GM20431 (cell line): Measurements from ENCODE around the gene LRP8.
"Not testable (repeated sequence)": the region's sequence is repeated elsewhere in the genome, so short reads cannot be mapped to it uniquely, and the experiment has no call there.

ENCODE experiments used
- in situ Hi-C: fragments of 300-500 bp; cut with MseI, MboI; formaldehyde crosslinking; loops from one replicate; pipeline ENCODE4 v1.15.0; 2020; ENCODE audit warnings: low sequenced_read_pairs; ENCODE audit not compliant: unreplicated experiment

The LRP8 gene

DNA sequence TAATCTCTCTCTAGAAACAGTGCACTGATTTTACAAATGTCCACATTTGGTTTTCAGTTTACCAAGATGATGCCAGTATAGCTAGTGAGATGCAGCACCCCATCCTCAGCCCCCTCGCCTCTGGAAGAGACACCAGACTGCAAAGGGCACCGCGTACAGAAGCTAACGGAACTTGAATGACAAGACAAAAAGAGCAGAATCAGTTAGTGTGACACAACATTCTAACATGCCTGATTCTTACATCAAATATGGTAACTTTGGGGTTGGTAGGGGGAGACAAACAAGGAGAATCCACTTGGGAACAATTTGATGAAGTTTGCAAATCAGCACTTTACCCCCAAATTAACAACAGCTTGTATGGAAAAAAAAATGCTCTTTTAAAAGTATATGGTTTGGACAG, 85.5 kb downstream of the LRP8 start:
- in situ Hi-C loops = no loop called here

DNA sequence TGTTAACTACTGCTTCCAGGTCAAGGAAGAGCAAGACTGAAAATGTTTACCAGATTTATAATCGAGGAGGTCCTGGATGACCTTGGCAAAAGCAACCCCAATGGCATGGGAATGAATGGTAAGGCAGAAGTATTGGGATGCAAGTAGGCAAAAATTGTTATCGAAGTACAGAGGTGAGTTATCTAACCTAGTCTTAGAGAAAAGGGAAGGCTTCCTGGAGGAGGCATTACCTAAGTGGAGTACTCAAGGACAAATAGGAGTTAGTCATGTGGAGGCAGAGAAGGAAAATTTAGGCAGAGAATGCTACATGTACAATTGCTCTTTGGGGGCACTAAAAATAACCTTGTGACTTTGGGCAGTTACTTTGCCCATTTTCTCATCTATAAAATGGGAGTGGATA, 86.0 kb downstream of the LRP8 start:
- in situ Hi-C loops = no loop called here

DNA sequence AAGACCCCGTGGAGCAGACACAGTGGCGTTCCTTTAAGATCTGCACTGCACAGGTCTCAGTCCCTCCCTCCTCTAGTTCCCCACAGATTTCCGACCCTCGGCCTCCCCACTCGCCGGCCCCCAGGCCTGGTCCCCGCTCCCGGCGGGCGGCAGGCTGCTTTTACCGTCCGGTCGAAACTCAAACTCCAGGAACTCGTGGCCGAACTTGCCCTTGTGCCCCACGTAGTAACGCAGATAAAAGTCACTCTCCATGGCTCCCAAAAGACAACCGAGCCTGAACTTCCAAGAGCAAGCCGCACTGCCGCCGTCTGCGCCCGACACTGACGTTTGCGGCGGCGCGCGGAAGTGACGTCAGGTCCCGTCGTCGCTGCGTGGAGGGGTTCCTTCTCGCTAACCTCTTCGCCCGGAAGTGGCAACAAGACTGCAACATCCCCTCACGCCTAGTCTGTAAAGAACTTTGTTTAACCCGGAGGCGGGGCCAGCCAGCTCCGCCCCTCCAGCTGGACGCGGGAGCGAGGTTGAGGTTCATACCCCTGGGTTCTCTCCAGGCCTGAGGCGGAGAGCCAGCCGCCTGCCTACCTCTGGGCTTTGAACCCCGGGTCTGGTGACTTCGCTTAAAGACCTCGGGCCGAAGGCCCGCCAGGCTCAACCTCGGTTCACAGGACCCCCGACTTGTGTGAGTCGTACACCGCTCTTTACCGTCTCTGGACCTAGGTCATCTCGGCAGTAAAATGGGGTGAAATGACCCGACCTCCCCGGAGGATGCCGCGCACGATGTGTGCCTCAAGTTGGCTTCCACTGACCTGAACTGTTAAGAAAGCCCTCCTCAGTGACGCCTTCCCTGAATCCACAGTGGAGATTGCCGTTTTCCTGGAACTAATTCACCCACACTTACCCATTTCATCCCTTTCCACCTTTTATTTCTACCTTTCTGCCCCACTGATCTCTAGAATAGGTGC, 89.4 kb downstream of the LRP8 start, which contains the start of gene MAGOH:
Gene MAGOH, minus strand, starts transcription at position 322 of the 959 bp plus-strand sequence. Its CDS starts 70 bp downstream, at position 252.
- in situ Hi-C loops = no loop called here

DNA sequence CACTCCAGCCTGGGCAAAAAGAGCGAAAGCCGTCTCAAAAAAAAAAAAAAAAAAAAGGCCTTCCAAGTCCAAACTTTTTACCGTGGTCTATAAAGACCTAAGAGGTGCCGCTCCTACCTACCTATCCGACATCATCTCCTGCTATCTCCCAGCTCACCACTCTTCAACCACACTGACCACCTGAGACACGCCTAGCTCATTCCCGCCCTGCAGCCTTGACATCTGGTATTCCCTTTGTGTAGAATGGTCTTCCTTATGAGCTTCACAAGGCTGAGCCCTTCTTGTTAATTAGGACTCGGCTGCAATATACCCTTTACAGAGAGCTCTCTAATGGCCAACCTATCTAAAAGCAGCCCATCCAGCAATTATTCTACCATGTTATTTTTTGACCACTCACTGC, 90.2 kb downstream of the LRP8 start:
- in situ Hi-C loops = no loop called here

DNA sequence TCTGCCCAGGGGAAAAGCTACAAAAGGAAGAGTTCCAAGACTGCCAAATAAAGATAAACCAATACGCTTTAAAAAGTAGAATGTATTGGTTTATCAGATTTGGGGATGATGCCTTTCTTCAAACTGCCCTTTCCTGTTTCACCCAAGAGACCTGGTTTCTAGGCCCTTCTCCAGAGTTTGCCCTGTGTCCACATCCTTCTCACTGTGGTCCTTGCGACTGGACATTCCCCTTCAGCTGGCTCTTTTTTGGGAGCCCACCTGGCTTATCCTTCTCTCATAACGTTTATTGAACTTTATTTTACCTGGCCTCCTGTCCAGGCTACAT, 106.9 kb downstream of the LRP8 start:
- in situ Hi-C loops = no loop called here

DNA sequence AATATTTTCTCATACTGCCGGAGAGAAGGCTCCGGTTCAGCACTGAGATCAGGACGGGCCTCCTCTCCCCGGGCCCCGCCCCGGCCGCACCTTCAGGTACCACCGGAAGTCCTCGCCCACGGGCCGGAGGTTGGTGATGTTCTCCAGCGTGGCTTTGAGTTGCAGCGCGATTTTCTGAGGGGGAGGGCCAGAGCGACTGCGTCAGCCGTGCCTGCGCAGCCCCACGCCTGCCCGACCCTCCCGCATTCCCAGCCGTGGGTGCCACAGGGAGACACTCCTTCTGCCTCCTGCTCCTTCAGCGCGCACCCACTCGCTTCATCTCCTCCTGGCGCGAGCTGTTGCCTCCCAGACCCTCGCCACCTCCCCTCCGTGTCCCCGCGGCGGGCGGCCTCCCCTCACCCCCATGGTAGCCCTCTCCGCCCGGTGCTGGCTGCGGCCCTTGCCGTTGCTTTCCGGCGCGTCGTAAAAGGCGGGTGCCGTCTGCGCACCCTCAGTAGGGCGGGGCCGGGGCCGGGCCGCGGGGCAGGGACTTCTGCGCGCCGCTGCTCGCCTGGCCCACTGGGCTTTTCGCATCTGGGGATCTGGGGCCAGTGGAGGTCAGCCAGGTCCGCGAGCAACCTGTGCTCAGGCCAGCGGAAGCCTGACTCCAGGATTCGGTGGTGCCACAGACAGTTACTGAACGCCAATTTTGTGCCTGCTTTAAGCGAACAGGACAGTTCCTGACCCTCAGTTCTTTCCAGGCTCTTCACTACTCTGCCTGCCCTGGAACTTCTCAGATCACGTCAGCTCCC, 107.5 kb downstream of the LRP8 start, which contains the start of gene CZIB:
Gene CZIB, minus strand, starts transcription at position 464 of the 791 bp plus-strand sequence. Its CDS starts 59 bp downstream, at position 405.
- in situ Hi-C loops = no loop called here

DNA sequence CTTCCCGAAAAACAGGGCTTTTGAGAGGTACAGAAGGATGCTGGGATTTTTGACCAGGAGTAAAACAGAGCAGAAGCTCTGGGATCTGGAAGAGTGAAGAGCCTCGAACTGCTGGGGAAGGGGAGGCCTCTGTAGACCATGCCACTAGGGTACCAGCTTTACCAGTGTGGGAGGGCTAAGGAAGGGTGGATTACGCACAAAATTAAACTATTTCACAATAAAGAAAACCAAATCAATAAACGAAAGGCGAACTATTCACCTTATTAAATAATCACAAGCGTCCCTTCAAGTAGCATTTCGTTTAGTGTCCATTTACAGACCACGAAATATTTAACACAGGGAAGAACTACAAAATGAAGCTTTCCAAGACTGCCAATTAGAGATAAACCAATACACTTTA, 108.2 kb downstream of the LRP8 start:
- in situ Hi-C loops = no loop called here

DNA sequence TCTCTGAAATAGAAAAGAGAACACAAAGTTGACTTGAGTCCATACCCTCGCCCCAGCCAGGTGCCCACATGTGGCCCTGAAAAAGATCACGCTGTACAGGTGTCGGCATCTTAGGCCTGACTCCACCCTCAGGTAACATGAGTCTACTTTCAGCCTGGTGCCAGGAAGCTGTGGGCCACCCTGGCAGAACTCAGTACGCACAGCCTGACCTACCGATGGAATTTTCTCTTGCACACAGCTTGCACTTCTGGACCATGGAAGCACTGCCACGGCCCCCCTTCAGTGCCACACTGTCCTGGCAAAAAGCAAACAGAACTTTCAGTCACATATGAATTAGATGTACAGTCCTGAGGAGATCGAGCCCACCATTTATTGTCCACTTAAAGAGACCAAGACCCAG, 109.7 kb downstream of the LRP8 start:
- in situ Hi-C loops = no loop called here

DNA sequence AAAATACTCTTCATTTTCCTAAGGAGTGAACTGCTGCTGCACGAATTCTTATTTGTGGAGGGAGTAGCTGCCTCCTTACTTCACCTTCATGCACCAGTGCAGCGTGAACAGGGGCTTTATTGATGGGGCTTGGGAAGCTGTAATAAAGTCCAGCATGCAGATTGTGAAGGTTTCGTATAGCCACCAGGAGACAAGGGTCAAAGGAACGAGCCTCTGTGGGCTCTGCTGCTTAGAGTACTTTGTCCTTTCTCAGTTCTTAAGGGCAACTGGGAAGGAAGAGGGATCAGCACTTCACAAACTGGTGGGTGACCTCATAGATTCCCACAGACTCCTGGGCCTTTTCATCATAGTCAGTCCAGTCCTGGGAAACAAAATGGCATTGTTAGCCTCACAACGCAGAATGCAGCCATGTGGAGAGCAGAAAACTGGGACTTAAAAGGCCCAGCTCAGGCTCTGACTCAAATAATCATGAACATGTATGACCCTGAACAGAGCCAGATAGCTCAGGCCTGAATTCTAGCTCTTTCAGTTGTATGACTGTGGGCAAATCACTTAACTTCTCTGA, 113.4 kb downstream of the LRP8 start:
- in situ Hi-C loops = no loop called here

DNA sequence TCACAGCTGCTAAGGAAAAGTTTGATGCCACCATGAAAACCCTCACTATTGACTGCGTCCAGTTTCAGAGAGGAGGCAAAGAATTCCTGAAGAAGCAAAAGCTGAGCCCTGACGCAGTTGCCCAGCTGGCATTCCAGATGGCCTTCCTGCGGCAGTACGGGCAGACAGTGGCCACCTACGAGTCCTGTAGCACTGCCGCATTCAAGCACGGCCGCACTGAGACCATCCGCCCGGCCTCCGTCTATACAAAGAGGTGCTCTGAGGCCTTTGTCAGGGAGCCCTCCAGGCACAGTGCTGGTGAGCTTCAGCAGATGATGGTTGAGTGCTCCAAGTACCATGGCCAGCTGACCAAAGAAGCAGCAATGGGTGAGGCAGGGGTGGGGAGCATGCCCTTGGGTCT, 116.9 kb downstream of the LRP8 start:
- in situ Hi-C loops = no loop called here

DNA sequence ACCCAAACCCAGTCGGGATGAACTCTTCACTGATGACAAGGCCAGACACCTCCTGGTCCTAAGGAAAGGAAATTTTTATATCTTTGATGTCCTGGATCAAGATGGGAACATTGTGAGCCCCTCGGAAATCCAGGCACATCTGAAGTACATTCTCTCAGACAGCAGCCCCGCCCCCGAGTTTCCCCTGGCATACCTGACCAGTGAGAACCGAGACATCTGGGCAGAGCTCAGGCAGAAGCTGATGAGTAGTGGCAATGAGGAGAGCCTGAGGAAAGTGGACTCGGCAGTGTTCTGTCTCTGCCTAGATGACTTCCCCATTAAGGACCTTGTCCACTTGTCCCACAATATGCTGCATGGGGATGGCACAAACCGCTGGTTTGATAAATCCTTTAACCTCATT, 117.5 kb downstream of the LRP8 start:
- in situ Hi-C loops = no loop called here

DNA sequence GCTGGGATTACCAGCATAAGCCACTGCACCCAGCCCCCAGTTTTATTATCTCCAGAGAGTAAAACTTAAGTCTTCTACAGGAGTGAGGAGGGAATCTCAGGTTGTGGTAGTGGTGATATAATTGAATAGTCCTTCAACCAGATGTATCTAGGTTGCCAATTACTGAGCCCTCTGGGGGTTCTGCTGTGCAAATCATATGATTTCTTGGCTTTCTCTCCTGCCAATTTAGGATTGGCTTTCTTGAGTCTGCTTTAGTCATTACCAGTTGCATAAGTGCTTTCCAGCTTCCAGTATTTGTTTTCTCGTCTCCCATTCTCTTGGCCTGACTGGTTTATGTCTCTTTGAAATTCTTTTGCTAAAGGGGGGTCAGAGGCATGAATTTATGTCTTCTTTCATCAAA, 120.1 kb downstream of the LRP8 start:
- in situ Hi-C loops = no loop called here

DNA sequence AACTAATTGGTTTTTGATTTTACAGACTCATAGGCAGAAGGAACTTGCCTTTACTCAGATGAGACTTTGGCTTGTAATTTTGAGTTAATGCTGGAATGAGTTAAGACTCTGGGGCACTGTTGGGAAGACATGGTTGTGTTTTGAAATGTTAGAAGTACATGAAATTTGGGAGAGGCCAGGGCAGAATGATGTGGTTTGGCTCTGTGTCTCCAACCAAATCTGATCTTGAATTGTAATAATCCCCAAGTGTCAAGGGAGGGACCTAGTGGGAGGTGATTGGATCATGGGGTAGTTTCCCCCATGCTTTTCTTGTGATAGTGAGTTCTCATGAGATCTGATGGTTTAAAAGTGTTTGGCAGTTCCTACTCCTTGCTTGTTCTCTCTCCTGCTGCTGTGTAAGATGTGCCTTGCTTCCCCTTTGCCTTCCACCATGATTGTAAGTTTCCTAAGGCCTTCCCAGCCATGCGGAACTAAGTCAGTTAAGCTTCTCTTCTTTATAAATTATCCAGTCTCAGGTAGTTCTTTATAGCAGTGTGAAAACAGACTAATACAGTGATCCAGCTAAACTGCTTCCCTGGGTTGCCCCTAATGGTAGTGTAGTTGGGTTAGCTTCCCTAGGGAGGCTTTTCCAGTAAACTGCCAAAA, 121.0 kb downstream of the LRP8 start:
- in situ Hi-C loops = no loop called here

DNA sequence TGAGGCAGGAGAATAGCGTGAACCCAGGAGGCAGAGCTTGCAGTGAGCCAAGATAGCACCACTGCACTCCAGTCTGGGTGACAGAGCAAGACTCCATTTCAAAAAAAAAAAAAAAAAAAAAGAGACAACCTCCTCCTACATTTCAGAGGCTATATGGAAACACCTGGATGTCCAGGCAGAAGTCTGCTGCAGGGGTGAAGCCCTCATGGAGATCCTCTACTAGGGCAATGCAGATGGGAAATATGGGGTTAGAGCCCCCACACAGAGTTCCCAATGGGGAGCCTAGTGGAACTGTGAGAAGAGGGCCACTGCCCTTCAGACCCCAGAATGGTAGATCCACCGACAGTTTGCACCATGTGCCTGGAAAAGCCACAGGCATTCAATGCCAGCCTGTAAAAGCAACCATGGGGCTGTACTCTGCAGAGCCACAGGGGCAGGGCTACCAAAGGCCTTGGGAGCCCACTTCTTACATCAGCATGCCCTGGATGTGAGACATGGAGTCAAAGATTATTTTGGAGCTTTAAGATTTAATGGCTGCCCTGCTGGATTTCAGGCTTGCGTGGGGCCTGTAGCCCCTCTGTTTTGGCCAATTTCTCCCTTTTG, 121.7 kb downstream of the LRP8 start:
- in situ Hi-C loops = not testable (repeated sequence)

DNA sequence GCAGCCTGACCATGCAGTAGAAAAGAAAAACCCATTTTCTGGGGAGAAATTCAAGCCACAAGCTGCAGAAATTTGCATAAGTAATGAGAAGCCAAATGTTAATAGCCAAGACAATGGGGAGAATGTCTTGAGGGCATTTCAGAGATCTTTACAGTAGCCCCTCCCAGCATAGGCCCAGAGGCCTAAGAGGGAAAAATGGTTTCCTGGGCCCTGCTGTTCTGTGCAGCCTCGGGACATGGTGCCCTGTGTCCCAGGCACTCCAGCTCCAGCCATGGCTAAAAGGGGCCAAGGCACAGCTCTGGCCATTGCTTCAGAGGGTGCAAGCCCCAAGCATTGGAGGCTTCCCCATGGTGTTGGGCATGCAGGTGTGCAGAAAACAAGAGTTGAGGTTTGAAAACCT, 122.4 kb downstream of the LRP8 start:
- in situ Hi-C loops = not testable (repeated sequence)

DNA sequence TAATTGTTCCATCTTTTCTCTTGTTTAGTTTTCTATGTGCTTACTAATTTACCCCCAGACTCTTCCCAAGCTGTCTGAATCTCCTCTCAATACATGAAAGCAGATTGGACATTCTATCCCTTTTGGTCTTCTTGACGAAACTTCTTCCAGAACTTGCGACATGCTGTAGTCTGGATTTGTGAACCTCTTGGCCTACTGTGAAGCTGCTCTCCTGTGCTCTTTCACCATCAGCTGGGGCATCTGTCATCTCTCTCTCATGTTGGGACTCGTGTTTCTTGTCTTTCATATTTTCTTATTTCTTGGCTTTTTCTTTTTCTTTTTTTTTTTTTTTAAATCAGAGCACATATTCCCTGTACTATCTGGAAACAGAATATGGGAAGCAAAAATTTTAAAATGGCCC, 124.4 kb downstream of the LRP8 start:
- in situ Hi-C loops = no loop called here

DNA sequence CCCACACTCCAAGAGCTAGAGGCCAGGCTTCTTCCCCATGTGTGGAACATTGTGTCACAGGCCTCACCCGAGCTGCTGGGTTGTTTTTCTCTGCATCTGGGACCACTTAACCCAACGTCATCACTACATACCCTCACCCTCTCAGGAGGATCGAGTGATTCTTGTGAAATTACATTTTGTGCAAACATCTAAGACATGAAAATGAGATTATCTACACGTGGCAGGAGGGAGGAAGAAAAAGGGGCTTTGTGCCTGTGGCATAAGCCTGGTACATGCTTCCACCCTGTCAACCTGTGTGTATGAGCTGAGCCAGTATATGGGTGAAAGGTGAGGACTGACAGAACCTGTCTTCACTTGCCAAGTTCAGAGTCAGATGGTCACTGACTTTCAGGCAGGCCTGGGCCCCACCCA, 129.6 kb downstream of the LRP8 start:
- in situ Hi-C loops = loop anchor here (25.0 kb wide), 1 partner anchor 486 kb away; no protein-coding TSS in a partner anchor

DNA sequence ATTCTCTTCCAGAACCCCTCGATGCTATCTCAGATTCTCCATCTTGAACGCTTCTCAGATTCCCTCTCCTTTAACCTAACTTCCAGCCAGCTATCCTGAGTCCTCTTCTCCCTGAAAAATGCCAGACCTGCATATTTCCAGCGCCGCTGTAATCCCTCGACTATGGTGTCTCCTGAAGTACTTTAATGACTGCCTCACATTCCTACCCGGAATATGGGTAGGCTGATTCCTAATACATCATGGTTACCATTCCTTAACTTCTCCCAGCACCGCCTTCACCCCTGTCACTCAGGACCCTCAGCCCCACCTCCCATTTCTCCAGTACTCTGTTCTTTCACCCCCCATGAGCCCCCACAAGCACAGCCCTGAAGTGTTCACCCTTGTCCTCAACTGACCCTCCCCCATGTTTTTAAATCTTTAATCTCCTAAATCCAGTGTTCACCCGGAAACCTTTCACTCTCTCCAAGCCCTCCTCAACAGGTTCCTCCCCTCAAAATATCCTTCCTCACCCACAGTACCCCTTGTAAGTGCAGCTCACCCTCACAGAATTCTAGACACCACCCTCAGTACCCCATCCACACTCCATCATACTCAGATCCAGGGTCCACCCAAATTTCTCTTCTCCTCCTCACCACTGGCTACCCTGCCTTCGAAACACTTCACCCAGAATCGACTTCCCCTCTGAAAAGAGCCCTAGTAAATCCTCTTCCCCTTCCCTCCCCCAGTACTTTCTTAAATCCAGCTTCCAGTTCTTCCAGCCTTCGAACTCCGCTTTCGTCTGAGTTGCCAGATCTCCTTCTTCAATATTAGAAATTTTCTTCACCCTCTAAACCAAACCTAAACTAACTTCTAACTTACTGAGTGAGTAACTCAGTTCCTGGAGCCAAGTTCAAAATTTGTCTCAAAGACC, 130.3 kb downstream of the LRP8 start:
- in situ Hi-C loops = loop anchor here (25.0 kb wide), 1 partner anchor 485 kb away; no protein-coding TSS in a partner anchor
